ENCODE data around the gene ING1.
A peak's percentile ranks its signal among the peaks of the same experiment; 100 is the strongest.
"Not testable (repeated sequence)": the region's sequence is repeated elsewhere in the genome, so short reads cannot be mapped to it uniquely, and the experiment has no call there.

The ING1 gene

GRCh38 chr13:110696776-110697175 lies 16.7 kb upstream of the ING1 start:
- DNase-seq = no peak

GRCh38 chr13:110697842-110698241 lies 15.7 kb upstream of the ING1 start:
- DNase-seq = no peak

- DNase-seq = no peak
Observed at GRCh38 chr13:110698689-110699088, 14.8 kb upstream of the ING1 start.

- DNase-seq = no peak
Observed at GRCh38 chr13:110699148-110700145, 14.1 kb upstream of the ING1 start.

- no peak for DNase-seq
Observed at GRCh38 chr13:110700186-110700585, 13.3 kb upstream of the ING1 start.

- DNase-seq = no peak
Observed at GRCh38 chr13:110700641-110701040, 12.9 kb upstream of the ING1 start.

- not testable (repeated sequence) for DNase-seq
Observed at GRCh38 chr13:110701061-110701460, 12.4 kb upstream of the ING1 start.

- no peak for DNase-seq
Observed at GRCh38 chr13:110702089-110702488, 11.4 kb upstream of the ING1 start.

- no peak for DNase-seq
Observed at GRCh38 chr13:110702591-110703526, 10.6 kb upstream of the ING1 start.

GRCh38 chr13:110705356-110705825 lies 8.1 kb upstream of the ING1 start:
- DNase-seq = no peak

GRCh38 chr13:110705826-110706569 lies 7.5 kb upstream of the ING1 start, which contains the start of gene CARS2:
CARS2 (minus strand) TSS chr13:110706116; CDS start chr13:110706093, 23 bp downstream.
- DNase-seq = peak; percentile 94

- no peak for DNase-seq
Observed at GRCh38 chr13:110706570-110707372, 6.7 kb upstream of the ING1 start.

- peak; percentile 88 for DNase-seq
Observed at GRCh38 chr13:110712081-110712848, 1.2 kb upstream of the ING1 start.

- peak; percentile 99 for DNase-seq
Observed at GRCh38 chr13:110712849-110713641, 455 bp upstream of the ING1 start.

GRCh38 chr13:110713981-110714796 lies 689 bp downstream of the ING1 start:
- DNase-seq = peak; percentile 50

- DNase-seq = no peak
Observed at GRCh38 chr13:110714797-110715394, 1.4 kb downstream of the ING1 start.

GRCh38 chr13:110715395-110716246 lies 2.1 kb downstream of the ING1 start:
- DNase-seq = peak; percentile 100

- peak; percentile 22 for DNase-seq
Observed at GRCh38 chr13:110716247-110716515, 2.7 kb downstream of the ING1 start.
